Smooth muscle cell of the brain vasculature (primary cell): ENCODE data around the gene PLA2G12B.
"Not testable (repeated sequence)": the region's sequence is repeated elsewhere in the genome, so short reads cannot be mapped to it uniquely, and the experiment has no call there.

Source experiments
- DNase-seq: peaks from one replicate; pipeline ENCODE4 v3.0.0-alpha.2; 2012; ENCODE audit warnings: low read depth, low spot score

PLA2G12B gene

GRCh38 chr10:72954596-72955554 lies at the start of gene PLA2G12B:
Gene PLA2G12B (minus strand): TSS chr10:72954806. CDS start chr10:72954685, 121 bp downstream.
- no peak for DNase-seq

GRCh38 chr10:73003822-73004221 lies 49.2 kb upstream of the PLA2G12B start:
- DNase-seq, result no peak

GRCh38 chr10:73000973-73001372 lies 46.4 kb upstream of the PLA2G12B start:
- no peak for DNase-seq

GRCh38 chr10:72997099-72997498 lies 42.5 kb upstream of the PLA2G12B start:
- DNase-seq, result no peak

GRCh38 chr10:72995459-72995858 lies 40.9 kb upstream of the PLA2G12B start:
- not testable (repeated sequence) for DNase-seq

GRCh38 chr10:72989771-72990170 lies 35.2 kb upstream of the PLA2G12B start:
- not testable (repeated sequence) for DNase-seq

GRCh38 chr10:72984618-72985017 lies 30.0 kb upstream of the PLA2G12B start:
- not testable (repeated sequence) for DNase-seq

- DNase-seq, result no peak
Observed at GRCh38 chr10:72981882-72982529, 27.4 kb upstream of the PLA2G12B start.

GRCh38 chr10:72981028-72981881 lies 26.6 kb upstream of the PLA2G12B start:
- DNase-seq, result no peak

- no peak for DNase-seq
Observed at GRCh38 chr10:72980348-72980747, 25.7 kb upstream of the PLA2G12B start.

GRCh38 chr10:72979709-72980108 lies 25.1 kb upstream of the PLA2G12B start:
- DNase-seq, result no peak

GRCh38 chr10:72976886-72977285 lies 22.3 kb upstream of the PLA2G12B start:
- DNase-seq, result no peak

- no peak for DNase-seq
Observed at GRCh38 chr10:72956001-72956400, 1.4 kb upstream of the PLA2G12B start.

GRCh38 chr10:72954230-72954595 lies 393 bp downstream of the PLA2G12B start:
- DNase-seq, result no peak

GRCh38 chr10:72953687-72954086 lies 919 bp downstream of the PLA2G12B start:
- no peak for DNase-seq

- DNase-seq, result no peak
Observed at GRCh38 chr10:72952642-72953158, 1.9 kb downstream of the PLA2G12B start.

- DNase-seq, result no peak
Observed at GRCh38 chr10:72952189-72952588, 2.4 kb downstream of the PLA2G12B start.

- no peak for DNase-seq
Observed at GRCh38 chr10:72951760-72952159, 2.8 kb downstream of the PLA2G12B start.

- DNase-seq, result no peak
Observed at GRCh38 chr10:72948762-72949161, 5.8 kb downstream of the PLA2G12B start.

- DNase-seq, result no peak
Observed at GRCh38 chr10:72946963-72947362, 7.6 kb downstream of the PLA2G12B start.

- DNase-seq, result no peak
Observed at GRCh38 chr10:72943498-72944234, 10.9 kb downstream of the PLA2G12B start.
